SJCRH30 (cell line): ENCODE data around the gene GPR4. TPM values are rescaled to one million over a fixed set of nuclear protein-coding genes. Genes with fewer than 3 reads are reported as not detected.

ENCODE experiments used
- DNase-seq, 2 experiments: peaks; one replicate each; pipeline ENCODE4 v3.0.0-alpha.2; 2015 to 2020
- H3K27ac ChIP-seq: fragments of 250-450 bp; sonication (Bioruptor Pico); 2 replicates; pipeline ENCODE4 v1.5.1; 2020; ENCODE audit warnings: mild to moderate bottlenecking, moderate library complexity
- H3K27me3 ChIP-seq: fragments of 250-450 bp; sonication (Bioruptor Pico); 2 replicates; pipeline ENCODE4 v1.5.1; 2020; ENCODE audit warnings: mild to moderate bottlenecking, moderate library complexity
- H3K36me3 ChIP-seq: fragments of 250-450 bp; sonication (Bioruptor Pico); 2 replicates; pipeline ENCODE4 v1.5.1; 2020; ENCODE audit warnings: mild to moderate bottlenecking, moderate library complexity
- H3K4me1 ChIP-seq: fragments of 250-450 bp; sonication (Bioruptor Pico); 2 replicates; pipeline ENCODE4 v1.5.1; 2020; ENCODE audit warnings: mild to moderate bottlenecking, moderate library complexity
- H3K4me3 ChIP-seq: fragments of 250-450 bp; sonication (Bioruptor Pico); 2 replicates; pipeline ENCODE4 v1.5.1; 2020; ENCODE audit warnings: mild to moderate bottlenecking, moderate library complexity
- H3K9me3 ChIP-seq: fragments of 250-450 bp; sonication (Bioruptor Pico); replicated peaks from 2 replicates; pipeline ENCODE4 v1.5.1; 2020; ENCODE audit warnings: mild to moderate bottlenecking, moderate library complexity
- total RNA-seq: library from RNA; depleted of rRNA; stranded (reverse); fragments of >200 nt; shearing (Covaris generic); gene quantifications from 2 replicates; pipeline ENCODE4 v1.2.3, GENCODE V29; 2014

GPR4 gene
- total RNA-seq, 1 experiment from 2014 or later: 0.14 TPM

- H3K4me1 ChIP-seq: peaks cover 4% of the 10 kb centered on the region; the same call in 1 of the 2 replicates
- H3K27ac ChIP-seq: no peak overlapping the region
- H3K27me3 ChIP-seq: no peaks in the 10 kb centered on the region
- no peak overlapping the region for H3K4me3 ChIP-seq
- DNase-seq: no peak
- no peaks in the 10 kb centered on the region for H3K36me3 ChIP-seq
- H3K9me3 ChIP-seq: no peaks in the 10 kb centered on the region
Observed at GRCh38 chr19:45587873-45588272, 14.1 kb downstream of the GPR4 start.

GRCh38 chr19:45585158-45585577 lies 16.8 kb downstream of the GPR4 start:
- H3K36me3 ChIP-seq: no peaks in the 10 kb centered on the region

GRCh38 chr19:45584332-45585157 lies 17.5 kb downstream of the GPR4 start, which contains the start of gene OPA3:
OPA3 (minus strand) TSS chr19:45584802; CDS start chr19:45584764, 38 bp downstream.
- peak; percentile 99 for DNase-seq
- H3K36me3 ChIP-seq: no peaks in the 10 kb centered on the region
- peak within 1 kb of the TSS; percentile 78 for H3K4me3 ChIP-seq
- no peaks in the 10 kb centered on the region for H3K9me3 ChIP-seq
- H3K27ac ChIP-seq: peak within 1 kb of the TSS; percentile 78
- peaks cover 4% of the 10 kb centered on the region; the same call in 1 of the 2 replicates for H3K4me1 ChIP-seq
- H3K27me3 ChIP-seq: no peaks in the 10 kb centered on the region

More at GRCh38 chr19:45585158-45585577, 16.8 kb downstream of the GPR4 start:
- DNase-seq: no peak
- Histone ChIP-seq H3K4me1 (peaks cover 4% of the 10 kb centered on the region; the same call in 1 of the 2 replicates), H3K27ac (peak overlapping the region; percentile 78; the same call in 1 of the 2 replicates), H3K9me3 (no peaks in the 10 kb centered on the region), H3K4me3 (peak overlapping the region; percentile 78), H3K27me3 (no peaks in the 10 kb centered on the region)

- Histone ChIP-seq H3K9me3 (no peaks in the 10 kb centered on the region), H3K36me3 (no peaks in the 10 kb centered on the region), H3K27me3 (no peaks in the 10 kb centered on the region), H3K27ac (no peak overlapping the region), H3K4me1 (peaks cover 4% of the 10 kb centered on the region; the same call in 1 of the 2 replicates), H3K4me3 (no peak overlapping the region)
- DNase-seq: no peak
Observed at GRCh38 chr19:45581576-45581975, 20.4 kb downstream of the GPR4 start.

GRCh38 chr19:45578861-45579260 lies 23.2 kb downstream of the GPR4 start:
- Histone ChIP-seq H3K9me3 (no peaks in the 10 kb centered on the region), H3K4me1 (no peaks in the 10 kb centered on the region), H3K4me3 (no peak overlapping the region), H3K36me3 (no peaks in the 10 kb centered on the region), H3K27ac (no peak overlapping the region), H3K27me3 (no peaks in the 10 kb centered on the region)
- no peak for DNase-seq

- Histone ChIP-seq H3K36me3 (no peaks in the 10 kb centered on the region), H3K9me3 (no peaks in the 10 kb centered on the region), H3K4me3 (no peak overlapping the region), H3K27ac (no peak overlapping the region), H3K27me3 (no peaks in the 10 kb centered on the region), H3K4me1 (no peaks in the 10 kb centered on the region)
- DNase-seq: no peak
Observed at GRCh38 chr19:45577111-45577905, 24.7 kb downstream of the GPR4 start.

- Histone ChIP-seq H3K36me3 (no peaks in the 10 kb centered on the region), H3K4me1 (no peaks in the 10 kb centered on the region), H3K4me3 (no peak overlapping the region), H3K27ac (no peak overlapping the region), H3K9me3 (no peaks in the 10 kb centered on the region), H3K27me3 (no peaks in the 10 kb centered on the region)
- DNase-seq: no peak
Observed at GRCh38 chr19:45576682-45577081, 25.3 kb downstream of the GPR4 start.

- Histone ChIP-seq H3K4me3 (no peak overlapping the region), H3K27me3 (no peaks in the 10 kb centered on the region), H3K27ac (no peak overlapping the region), H3K9me3 (no peaks in the 10 kb centered on the region), H3K36me3 (no peaks in the 10 kb centered on the region), H3K4me1 (no peaks in the 10 kb centered on the region)
- no peak for DNase-seq
Observed at GRCh38 chr19:45575216-45575615, 26.8 kb downstream of the GPR4 start.

GRCh38 chr19:45574526-45574925 lies 27.5 kb downstream of the GPR4 start:
- H3K4me3 ChIP-seq: no peak overlapping the region
- no peaks in the 10 kb centered on the region for H3K4me1 ChIP-seq
- no peak overlapping the region for H3K27ac ChIP-seq
- H3K27me3 ChIP-seq: no peaks in the 10 kb centered on the region
- no peak for DNase-seq
- H3K36me3 ChIP-seq: no peaks in the 10 kb centered on the region
- no peaks in the 10 kb centered on the region for H3K9me3 ChIP-seq

- H3K27ac ChIP-seq: no peak overlapping the region
Observed at GRCh38 chr19:45571457-45572220, 30.4 kb downstream of the GPR4 start.

GRCh38 chr19:45569619-45570421 lies 32.2 kb downstream of the GPR4 start:
- H3K9me3 ChIP-seq: no peaks in the 10 kb centered on the region
- H3K36me3 ChIP-seq: no peaks in the 10 kb centered on the region
- no peaks in the 10 kb centered on the region for H3K27me3 ChIP-seq
- H3K4me3 ChIP-seq: no peak overlapping the region
- no peaks in the 10 kb centered on the region for H3K4me1 ChIP-seq
- no peak overlapping the region for H3K27ac ChIP-seq
- DNase-seq: peak; percentile 20 to 36

More at GRCh38 chr19:45571457-45572220, 30.4 kb downstream of the GPR4 start:
- Histone ChIP-seq H3K36me3 (no peaks in the 10 kb centered on the region), H3K4me1 (no peaks in the 10 kb centered on the region), H3K9me3 (no peaks in the 10 kb centered on the region), H3K27me3 (no peaks in the 10 kb centered on the region), H3K4me3 (no peak overlapping the region)
- DNase-seq: no peak

- H3K27ac ChIP-seq: no peak overlapping the region
- H3K36me3 ChIP-seq: no peaks in the 10 kb centered on the region
- no peaks in the 10 kb centered on the region for H3K4me1 ChIP-seq
- DNase-seq: no peak
- H3K9me3 ChIP-seq: no peaks in the 10 kb centered on the region
- no peaks in the 10 kb centered on the region for H3K27me3 ChIP-seq
- H3K4me3 ChIP-seq: no peak overlapping the region
Observed at GRCh38 chr19:45568732-45569131, 33.3 kb downstream of the GPR4 start.

GRCh38 chr19:45567609-45568008 lies 34.4 kb downstream of the GPR4 start:
- H3K4me3 ChIP-seq: no peak overlapping the region
- H3K27me3 ChIP-seq: no peaks in the 10 kb centered on the region
- no peak overlapping the region for H3K27ac ChIP-seq
- no peaks in the 10 kb centered on the region for H3K9me3 ChIP-seq
- no peaks in the 10 kb centered on the region for H3K36me3 ChIP-seq
- no peak for DNase-seq
- no peaks in the 10 kb centered on the region for H3K4me1 ChIP-seq
